ENCODE data around the gene ASAP3.
A peak's percentile ranks its signal among the peaks of the same experiment; 100 is the strongest.

The ASAP3 gene

DNA sequence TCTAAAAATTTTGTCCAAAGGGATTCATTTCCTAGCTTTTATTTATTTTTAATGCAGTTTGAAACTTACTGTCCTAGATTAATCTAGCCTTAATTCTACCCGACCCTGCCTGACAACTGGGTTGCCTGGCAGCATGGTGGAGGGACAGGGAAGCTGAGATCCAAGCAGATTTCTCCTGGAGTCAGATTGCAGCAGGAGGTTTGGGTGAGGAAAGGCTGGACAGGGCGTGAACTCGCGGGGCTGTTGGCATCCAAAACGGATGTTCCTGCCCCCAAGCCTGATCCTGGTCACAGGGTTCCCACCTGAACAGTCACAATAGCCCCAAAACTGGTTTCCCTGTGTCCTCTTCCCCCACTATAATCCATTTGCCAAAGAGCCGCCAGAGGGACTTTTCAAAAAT lies 82.7 kb downstream of the ASAP3 start:
- H3K27ac ChIP-seq, result no peak overlapping the region

DNA sequence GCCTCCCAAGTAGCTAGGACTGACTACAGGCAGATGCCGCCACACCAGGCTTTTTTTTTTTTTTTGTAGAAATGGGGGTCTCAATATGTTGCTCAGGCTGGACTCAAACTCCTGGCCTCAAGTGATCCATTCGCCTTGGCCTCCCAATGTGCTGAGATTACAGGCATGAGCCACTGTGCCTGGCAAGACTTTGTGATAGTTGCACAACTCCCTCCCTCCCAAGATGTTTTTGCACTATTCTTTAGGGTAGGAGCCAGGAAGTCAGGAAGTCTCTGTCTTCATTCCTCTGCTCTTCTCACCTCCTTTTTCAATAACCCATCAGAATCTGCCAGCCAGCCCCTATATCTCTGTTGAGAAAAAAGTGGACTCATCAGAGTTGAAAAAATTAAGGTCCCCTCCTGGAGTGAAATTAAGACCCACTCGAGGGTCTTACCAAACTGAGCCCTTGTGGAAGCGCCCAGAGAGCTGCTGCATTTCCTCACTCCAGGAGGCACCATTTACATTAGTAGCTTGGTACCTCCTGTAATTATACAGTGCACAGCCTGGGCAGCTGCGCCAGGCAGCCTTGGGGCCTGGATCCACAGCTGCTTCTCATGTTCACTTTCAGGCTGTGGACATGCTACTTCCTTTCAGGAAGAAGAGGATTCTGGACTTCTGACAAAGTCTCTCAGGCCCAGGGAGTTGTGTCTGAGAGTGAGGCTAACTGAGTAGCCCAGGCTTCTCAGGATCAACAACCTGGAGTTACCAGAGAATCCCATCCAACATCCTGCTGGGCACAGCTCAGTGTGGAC lies 83.5 kb downstream of the ASAP3 start:
- Histone ChIP-seq H3K4me3 (no peak overlapping the region), H3K9me3 (no peaks in the 10 kb centered on the region), H3K36me3 (peaks cover 11 to 50% (median 11%) of the 10 kb centered on the region in 3 donors), H3K27me3 (no peaks in the 10 kb centered on the region), H3K27ac (no peak overlapping the region), H3K4me1 (peaks cover 0 to 24% (median 15%) of the 10 kb centered on the region in 4 donors)
- TF ChIP-seq, protein P1, sequence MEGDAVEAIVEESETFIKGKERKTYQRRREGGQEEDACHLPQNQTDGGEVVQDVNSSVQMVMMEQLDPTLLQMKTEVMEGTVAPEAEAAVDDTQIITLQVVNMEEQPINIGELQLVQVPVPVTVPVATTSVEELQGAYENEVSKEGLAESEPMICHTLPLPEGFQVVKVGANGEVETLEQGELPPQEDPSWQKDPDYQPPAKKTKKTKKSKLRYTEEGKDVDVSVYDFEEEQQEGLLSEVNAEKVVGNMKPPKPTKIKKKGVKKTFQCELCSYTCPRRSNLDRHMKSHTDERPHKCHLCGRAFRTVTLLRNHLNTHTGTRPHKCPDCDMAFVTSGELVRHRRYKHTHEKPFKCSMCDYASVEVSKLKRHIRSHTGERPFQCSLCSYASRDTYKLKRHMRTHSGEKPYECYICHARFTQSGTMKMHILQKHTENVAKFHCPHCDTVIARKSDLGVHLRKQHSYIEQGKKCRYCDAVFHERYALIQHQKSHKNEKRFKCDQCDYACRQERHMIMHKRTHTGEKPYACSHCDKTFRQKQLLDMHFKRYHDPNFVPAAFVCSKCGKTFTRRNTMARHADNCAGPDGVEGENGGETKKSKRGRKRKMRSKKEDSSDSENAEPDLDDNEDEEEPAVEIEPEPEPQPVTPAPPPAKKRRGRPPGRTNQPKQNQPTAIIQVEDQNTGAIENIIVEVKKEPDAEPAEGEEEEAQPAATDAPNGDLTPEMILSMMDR (IDR thresholded peaks at IDR 0.05), result no peak
- DNase-seq, result peak; percentile 66 to 79
- intact Hi-C loops (cut with DNase I; ENCODE audit: low total_unique reads), result loop anchor here (10.0 kb wide), 1 partner anchor 56 kb away; the partner anchor contains the start of gene HNRNPR

More for the DNA sequence above, 82.7 kb downstream of the ASAP3 start:
- peaks cover 0 to 24% (median 15%) of the 10 kb centered on the region in 4 donors for H3K4me1 ChIP-seq
- no peaks in the 10 kb centered on the region for H3K27me3 ChIP-seq
- H3K4me3 ChIP-seq, result no peak overlapping the region
- no peak for DNase-seq
- intact Hi-C loops (cut with DNase I; ENCODE audit: low total_unique reads), result loop anchor here (10.0 kb wide), 1 partner anchor 57 kb away; the partner anchor contains the start of gene HNRNPR
- TF ChIP-seq, protein P1 (IDR thresholded peaks at IDR 0.05), result no peak
- peaks cover 8 to 50% (median 10%) of the 10 kb centered on the region in 3 donors for H3K36me3 ChIP-seq
- no peaks in the 10 kb centered on the region for H3K9me3 ChIP-seq

DNA sequence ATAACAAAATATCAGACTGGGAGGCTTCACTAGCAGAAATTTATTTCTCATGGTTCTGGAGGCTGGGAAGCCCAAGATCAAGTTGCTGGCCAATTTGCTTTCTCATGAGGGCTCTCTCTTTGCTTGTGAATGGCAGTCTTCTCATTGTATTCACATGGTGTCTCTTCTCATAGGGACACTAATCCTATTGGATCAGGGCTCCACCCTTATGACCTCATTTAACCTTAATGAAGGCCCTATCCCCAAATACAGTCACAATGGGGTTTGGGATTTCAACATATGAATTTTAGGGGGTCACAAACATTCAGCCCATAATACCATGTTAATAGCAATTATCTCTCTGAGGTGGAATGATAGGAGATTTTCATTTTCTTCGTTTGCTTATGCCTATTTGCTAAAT lies 84.8 kb downstream of the ASAP3 start:
- H3K27me3 ChIP-seq, result no peaks in the 10 kb centered on the region
- H3K4me3 ChIP-seq, result no peak overlapping the region
- intact Hi-C loops (cut with DNase I; ENCODE audit: low total_unique reads), result no loop called here
- peaks cover 0 to 19% (median 15%) of the 10 kb centered on the region in 4 donors for H3K4me1 ChIP-seq
- no peak for DNase-seq
- H3K36me3 ChIP-seq, result peaks cover 11 to 43% (median 16%) of the 10 kb centered on the region in 3 donors
- H3K9me3 ChIP-seq, result no peaks in the 10 kb centered on the region
- H3K27ac ChIP-seq, result no peak overlapping the region
- TF ChIP-seq, protein P1 (IDR thresholded peaks at IDR 0.05), result no peak

DNA sequence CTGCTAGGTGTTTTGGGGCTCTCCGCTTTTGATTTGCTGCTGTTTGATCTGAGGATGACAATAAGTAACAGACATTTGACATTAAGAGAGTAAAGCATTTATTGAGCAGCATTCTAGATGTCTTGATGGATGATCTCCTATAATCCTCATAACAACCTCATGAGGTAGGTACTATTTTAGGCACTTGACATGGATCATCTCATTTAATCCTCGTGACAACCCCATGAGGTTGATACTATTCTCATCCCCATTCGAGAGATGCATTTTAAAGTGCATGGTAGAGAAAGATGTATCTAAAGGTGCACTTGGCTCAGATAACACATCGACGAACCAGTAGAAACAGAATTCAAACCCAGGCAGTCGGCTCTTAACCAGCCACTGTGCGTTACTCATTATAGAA lies 86.1 kb downstream of the ASAP3 start:
- H3K36me3 ChIP-seq, result peaks cover 11 to 54% (median 20%) of the 10 kb centered on the region in 3 donors

DNA sequence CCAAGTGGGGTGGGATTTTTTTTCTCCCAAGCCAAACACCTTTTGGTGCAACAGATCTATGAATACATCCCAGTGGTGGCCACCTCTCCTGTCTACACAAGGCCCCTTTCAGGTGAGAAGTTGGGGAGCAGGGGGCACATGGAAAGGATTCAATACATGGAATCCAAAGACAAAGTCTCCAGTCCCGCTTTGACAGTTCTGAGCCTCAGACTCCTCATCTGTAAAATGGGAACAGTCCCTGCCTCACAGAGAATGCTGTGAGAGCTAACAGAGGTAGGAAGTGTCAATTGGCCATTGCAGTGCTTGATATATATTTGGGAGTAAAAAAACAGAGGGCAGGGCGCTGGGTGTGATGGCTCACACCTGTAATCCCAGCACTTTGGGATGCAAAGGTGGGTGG lies 87.6 kb downstream of the ASAP3 start:
- peaks cover 0 to 10% (median 2%) of the 10 kb centered on the region in 4 donors for H3K4me1 ChIP-seq
- no peak for DNase-seq
- peaks cover 11 to 43% (median 20%) of the 10 kb centered on the region in 3 donors for H3K36me3 ChIP-seq
- H3K27me3 ChIP-seq, result no peaks in the 10 kb centered on the region
- no peak overlapping the region for H3K27ac ChIP-seq
- TF ChIP-seq, protein P1 (IDR thresholded peaks at IDR 0.05), result no peak
- intact Hi-C loops (cut with DNase I; ENCODE audit: low total_unique reads), result no loop called here
- no peak overlapping the region for H3K4me3 ChIP-seq
- H3K9me3 ChIP-seq, result no peaks in the 10 kb centered on the region

More for the DNA sequence above, 86.1 kb downstream of the ASAP3 start:
- Histone ChIP-seq H3K27me3 (no peaks in the 10 kb centered on the region), H3K4me3 (no peak overlapping the region), H3K27ac (no peak overlapping the region), H3K4me1 (peaks cover 0 to 13% (median 5%) of the 10 kb centered on the region in 4 donors), H3K9me3 (no peaks in the 10 kb centered on the region)
- TF ChIP-seq, protein P1 (IDR thresholded peaks at IDR 0.05), result no peak
- no peak for DNase-seq
- intact Hi-C loops (cut with DNase I; ENCODE audit: low total_unique reads), result no loop called here
